GM12878 (cell line): ENCODE results near the gene SP6. TPM values are rescaled to one million over a fixed set of nuclear protein-coding genes. Genes with fewer than 3 reads are reported as not detected.

ENCODE experiments used
- JUNB ChIP-seq: IDR thresholded peaks from 2 replicates; pipeline ENCODE4 v1.6.1; 2016; ENCODE audit warnings: antibody characterized with exemption, mild to moderate bottlenecking
- ZNF207 ChIP-seq: fragments of 450-650 bp; IDR thresholded peaks from 2 replicates; pipeline ENCODE4 v1.6.1; 2014; ENCODE audit warnings: antibody characterized with exemption, mild to moderate bottlenecking, borderline replicate concordance
- ZNF622 ChIP-seq: fragments of 450-650 bp; IDR thresholded peaks from 2 replicates; pipeline ENCODE4 v1.6.1; 2017; ENCODE audit warnings: mild to moderate bottlenecking, inconsistent platforms
- polyA plus RNA-seq, 11 experiments: library from polyadenylated mRNA; depleted of rRNA in 4 of 11; unstranded in 6 of 11; stranded (reverse) in 5 of 11; fragments of >200 nt; fragmentation: Nextera tagmentation in 4 of 11; fragmentation: Illumina TruSeq in 1 of 11; extraction: Ambion mirVana in 4 of 11; extraction: Trizol in 1 of 11; gene quantifications; 1 replicate in 1 of 11; 2 replicates in 10 of 11; pipeline versions ENCODE4 v1.2.1 to v1.2.3, GENCODE V29; 2011 to 2016; ENCODE audit warnings: inconsistent platforms in 2 of 11, missing spikeins in 2 of 11, low read depth in 1 of 11
- total RNA-seq, 4 experiments: library from RNA; depleted of rRNA in 3 of 4; stranded (reverse); fragments of >200 nt in 3 of 4; fragmentation: Illumina TruSeq in 1 of 4; extraction: Trizol in 1 of 4; gene quantifications; 2 replicates each; pipeline versions ENCODE4 v1.2.1 to v1.2.3, GENCODE V29; 2013 to 2021
- TF ChIP-seq, protein P1 (sequence below): fragments of 450-650 bp; IDR thresholded peaks from 2 replicates; pipeline ENCODE4 v1.6.1; 2017; ENCODE audit warnings: borderline replicate concordance
- TF ChIP-seq, protein P2 (sequence below): fragments of 450-650 bp; IDR thresholded peaks from 2 replicates; pipeline ENCODE4 v1.6.1; 2016; ENCODE audit warnings: mild to moderate bottlenecking, moderate library complexity, borderline replicate concordance
- TF ChIP-seq, protein P3 (sequence below): fragments of 450-650 bp; formaldehyde crosslinking; IDR thresholded peaks from 2 replicates; pipeline ENCODE4 v1.5.0; 2022; ENCODE audit warnings: mild to moderate bottlenecking, missing genetic modification characterization
- TF ChIP-seq, protein P4 (sequence below): IDR thresholded peaks from 2 replicates; pipeline ENCODE4 v1.6.1; 2012; ENCODE audit warnings: improper control_type of control experiment, low read depth, low read length; ENCODE audit not compliant: insufficient replicate concordance
- TF ChIP-seq, protein P5 (sequence below), 3 experiments: IDR thresholded peaks in 2 of 3; conservative IDR thresholded peaks in 1 of 3; 2 replicates each; pipeline ENCODE4 v1.5.1; 2011; ENCODE audit warnings: low read depth in 3 of 3, low read length in 3 of 3, mild to moderate bottlenecking in 3 of 3, control low read depth in 2 of 3, moderate library complexity in 2 of 3, inconsistent platforms in 1 of 3, mixed read lengths in 1 of 3; ENCODE audit not compliant: control insufficient read depth in 2 of 3, insufficient read depth in 1 of 3; ENCODE audit errors: extremely low read depth in 1 of 3

SP6 gene
- total and polyA plus RNA-seq, 10 of the 15 experiments (the other 5 are each of a cell fraction or from before 2014, with no cell fraction given): 0.05 to 0.15 (median 0.06) TPM; not detected in 7

DNA sequence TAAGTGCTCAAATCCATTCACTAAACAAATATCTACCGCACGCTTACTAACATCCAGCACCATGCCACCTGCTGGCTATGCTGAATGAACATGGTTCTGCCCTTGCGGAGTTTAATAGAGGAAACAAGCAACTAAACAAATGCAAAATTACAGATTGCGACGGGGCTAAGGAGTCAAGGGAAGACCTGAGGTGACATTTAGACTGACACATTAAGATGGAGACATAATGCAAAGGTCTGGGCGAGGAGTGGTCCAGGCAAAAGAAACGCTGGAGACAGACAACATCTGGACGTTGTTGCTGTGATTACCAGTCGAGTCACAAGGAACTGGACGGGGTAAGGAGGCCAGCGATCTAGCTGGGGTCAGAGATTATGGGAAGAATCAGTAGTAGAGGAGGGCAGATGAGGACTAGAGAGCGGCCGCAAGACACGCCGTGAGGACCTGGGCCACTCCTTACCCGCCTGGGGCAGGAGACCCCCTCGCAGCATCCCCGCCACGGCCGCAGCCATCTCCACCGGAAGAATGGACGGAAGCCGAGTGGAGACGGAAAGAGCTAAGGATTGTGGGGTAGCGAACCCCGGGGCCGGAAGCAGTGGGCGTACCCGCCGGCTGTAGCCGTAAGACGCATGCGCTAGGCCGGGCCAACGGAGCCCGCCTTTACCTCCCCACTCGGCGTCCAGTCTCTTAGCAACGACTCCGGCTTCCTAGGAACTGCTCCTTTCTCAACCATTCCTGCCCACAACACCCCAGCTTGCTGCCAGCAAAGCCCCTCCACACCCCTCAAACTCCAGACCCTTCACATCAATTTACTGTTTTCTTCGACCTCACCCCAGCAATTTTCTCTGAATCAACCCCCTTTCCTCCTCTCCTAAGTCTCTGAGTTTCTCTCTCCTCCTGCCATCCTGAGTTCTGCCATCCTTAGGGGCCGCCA is 19.7 kb downstream of the SP6 start, which contains the start of the genes LRRC46 and MRPL10 (continued):
- TF ChIP-seq, protein P1, sequence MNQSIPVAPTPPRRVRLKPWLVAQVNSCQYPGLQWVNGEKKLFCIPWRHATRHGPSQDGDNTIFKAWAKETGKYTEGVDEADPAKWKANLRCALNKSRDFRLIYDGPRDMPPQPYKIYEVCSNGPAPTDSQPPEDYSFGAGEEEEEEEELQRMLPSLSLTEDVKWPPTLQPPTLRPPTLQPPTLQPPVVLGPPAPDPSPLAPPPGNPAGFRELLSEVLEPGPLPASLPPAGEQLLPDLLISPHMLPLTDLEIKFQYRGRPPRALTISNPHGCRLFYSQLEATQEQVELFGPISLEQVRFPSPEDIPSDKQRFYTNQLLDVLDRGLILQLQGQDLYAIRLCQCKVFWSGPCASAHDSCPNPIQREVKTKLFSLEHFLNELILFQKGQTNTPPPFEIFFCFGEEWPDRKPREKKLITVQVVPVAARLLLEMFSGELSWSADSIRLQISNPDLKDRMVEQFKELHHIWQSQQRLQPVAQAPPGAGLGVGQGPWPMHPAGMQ: no peak
- TF ChIP-seq, protein P2, sequence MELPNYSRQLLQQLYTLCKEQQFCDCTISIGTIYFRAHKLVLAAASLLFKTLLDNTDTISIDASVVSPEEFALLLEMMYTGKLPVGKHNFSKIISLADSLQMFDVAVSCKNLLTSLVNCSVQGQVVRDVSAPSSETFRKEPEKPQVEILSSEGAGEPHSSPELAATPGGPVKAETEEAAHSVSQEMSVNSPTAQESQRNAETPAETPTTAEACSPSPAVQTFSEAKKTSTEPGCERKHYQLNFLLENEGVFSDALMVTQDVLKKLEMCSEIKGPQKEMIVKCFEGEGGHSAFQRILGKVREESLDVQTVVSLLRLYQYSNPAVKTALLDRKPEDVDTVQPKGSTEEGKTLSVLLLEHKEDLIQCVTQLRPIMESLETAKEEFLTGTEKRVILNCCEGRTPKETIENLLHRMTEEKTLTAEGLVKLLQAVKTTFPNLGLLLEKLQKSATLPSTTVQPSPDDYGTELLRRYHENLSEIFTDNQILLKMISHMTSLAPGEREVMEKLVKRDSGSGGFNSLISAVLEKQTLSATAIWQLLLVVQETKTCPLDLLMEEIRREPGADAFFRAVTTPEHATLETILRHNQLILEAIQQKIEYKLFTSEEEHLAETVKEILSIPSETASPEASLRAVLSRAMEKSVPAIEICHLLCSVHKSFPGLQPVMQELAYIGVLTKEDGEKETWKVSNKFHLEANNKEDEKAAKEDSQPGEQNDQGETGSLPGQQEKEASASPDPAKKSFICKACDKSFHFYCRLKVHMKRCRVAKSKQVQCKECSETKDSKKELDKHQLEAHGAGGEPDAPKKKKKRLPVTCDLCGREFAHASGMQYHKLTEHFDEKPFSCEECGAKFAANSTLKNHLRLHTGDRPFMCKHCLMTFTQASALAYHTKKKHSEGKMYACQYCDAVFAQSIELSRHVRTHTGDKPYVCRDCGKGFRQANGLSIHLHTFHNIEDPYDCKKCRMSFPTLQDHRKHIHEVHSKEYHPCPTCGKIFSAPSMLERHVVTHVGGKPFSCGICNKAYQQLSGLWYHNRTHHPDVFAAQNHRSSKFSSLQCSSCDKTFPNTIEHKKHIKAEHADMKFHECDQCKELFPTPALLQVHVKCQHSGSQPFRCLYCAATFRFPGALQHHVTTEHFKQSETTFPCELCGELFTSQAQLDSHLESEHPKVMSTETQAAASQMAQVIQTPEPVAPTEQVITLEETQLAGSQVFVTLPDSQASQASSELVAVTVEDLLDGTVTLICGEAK: peak; percentile 89
- TF ChIP-seq, protein P3, sequence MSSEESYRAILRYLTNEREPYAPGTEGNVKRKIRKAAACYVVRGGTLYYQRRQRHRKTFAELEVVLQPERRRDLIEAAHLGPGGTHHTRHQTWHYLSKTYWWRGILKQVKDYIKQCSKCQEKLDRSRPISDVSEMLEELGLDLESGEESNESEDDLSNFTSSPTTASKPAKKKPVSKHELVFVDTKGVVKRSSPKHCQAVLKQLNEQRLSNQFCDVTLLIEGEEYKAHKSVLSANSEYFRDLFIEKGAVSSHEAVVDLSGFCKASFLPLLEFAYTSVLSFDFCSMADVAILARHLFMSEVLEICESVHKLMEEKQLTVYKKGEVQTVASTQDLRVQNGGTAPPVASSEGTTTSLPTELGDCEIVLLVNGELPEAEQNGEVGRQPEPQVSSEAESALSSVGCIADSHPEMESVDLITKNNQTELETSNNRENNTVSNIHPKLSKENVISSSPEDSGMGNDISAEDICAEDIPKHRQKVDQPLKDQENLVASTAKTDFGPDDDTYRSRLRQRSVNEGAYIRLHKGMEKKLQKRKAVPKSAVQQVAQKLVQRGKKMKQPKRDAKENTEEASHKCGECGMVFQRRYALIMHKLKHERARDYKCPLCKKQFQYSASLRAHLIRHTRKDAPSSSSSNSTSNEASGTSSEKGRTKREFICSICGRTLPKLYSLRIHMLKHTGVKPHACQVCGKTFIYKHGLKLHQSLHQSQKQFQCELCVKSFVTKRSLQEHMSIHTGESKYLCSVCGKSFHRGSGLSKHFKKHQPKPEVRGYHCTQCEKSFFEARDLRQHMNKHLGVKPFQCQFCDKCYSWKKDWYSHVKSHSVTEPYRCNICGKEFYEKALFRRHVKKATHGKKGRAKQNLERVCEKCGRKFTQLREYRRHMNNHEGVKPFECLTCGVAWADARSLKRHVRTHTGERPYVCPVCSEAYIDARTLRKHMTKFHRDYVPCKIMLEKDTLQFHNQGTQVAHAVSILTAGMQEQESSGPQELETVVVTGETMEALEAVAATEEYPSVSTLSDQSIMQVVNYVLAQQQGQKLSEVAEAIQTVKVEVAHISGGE (CRISPR knock-in tag): no peak
- TF ChIP-seq ZNF622 (no peak), ZNF207 (peak; percentile 92), JUNB (no peak)
- TF ChIP-seq, protein P4, sequence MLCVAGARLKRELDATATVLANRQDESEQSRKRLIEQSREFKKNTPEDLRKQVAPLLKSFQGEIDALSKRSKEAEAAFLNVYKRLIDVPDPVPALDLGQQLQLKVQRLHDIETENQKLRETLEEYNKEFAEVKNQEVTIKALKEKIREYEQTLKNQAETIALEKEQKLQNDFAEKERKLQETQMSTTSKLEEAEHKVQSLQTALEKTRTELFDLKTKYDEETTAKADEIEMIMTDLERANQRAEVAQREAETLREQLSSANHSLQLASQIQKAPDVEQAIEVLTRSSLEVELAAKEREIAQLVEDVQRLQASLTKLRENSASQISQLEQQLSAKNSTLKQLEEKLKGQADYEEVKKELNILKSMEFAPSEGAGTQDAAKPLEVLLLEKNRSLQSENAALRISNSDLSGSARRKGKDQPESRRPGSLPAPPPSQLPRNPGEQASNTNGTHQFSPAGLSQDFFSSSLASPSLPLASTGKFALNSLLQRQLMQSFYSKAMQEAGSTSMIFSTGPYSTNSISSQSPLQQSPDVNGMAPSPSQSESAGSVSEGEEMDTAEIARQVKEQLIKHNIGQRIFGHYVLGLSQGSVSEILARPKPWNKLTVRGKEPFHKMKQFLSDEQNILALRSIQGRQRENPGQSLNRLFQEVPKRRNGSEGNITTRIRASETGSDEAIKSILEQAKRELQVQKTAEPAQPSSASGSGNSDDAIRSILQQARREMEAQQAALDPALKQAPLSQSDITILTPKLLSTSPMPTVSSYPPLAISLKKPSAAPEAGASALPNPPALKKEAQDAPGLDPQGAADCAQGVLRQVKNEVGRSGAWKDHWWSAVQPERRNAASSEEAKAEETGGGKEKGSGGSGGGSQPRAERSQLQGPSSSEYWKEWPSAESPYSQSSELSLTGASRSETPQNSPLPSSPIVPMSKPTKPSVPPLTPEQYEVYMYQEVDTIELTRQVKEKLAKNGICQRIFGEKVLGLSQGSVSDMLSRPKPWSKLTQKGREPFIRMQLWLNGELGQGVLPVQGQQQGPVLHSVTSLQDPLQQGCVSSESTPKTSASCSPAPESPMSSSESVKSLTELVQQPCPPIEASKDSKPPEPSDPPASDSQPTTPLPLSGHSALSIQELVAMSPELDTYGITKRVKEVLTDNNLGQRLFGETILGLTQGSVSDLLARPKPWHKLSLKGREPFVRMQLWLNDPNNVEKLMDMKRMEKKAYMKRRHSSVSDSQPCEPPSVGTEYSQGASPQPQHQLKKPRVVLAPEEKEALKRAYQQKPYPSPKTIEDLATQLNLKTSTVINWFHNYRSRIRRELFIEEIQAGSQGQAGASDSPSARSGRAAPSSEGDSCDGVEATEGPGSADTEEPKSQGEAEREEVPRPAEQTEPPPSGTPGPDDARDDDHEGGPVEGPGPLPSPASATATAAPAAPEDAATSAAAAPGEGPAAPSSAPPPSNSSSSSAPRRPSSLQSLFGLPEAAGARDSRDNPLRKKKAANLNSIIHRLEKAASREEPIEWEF: no peak
- TF ChIP-seq, protein P5, sequence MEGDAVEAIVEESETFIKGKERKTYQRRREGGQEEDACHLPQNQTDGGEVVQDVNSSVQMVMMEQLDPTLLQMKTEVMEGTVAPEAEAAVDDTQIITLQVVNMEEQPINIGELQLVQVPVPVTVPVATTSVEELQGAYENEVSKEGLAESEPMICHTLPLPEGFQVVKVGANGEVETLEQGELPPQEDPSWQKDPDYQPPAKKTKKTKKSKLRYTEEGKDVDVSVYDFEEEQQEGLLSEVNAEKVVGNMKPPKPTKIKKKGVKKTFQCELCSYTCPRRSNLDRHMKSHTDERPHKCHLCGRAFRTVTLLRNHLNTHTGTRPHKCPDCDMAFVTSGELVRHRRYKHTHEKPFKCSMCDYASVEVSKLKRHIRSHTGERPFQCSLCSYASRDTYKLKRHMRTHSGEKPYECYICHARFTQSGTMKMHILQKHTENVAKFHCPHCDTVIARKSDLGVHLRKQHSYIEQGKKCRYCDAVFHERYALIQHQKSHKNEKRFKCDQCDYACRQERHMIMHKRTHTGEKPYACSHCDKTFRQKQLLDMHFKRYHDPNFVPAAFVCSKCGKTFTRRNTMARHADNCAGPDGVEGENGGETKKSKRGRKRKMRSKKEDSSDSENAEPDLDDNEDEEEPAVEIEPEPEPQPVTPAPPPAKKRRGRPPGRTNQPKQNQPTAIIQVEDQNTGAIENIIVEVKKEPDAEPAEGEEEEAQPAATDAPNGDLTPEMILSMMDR (IDR thresholded peaks at IDR 0.05 in 2 of 3, conservative IDR thresholded peaks at IDR 0.05 in 1 of 3; ENCODE audit: control insufficient read depth in 2 of 3, extremely low read depth in 1 of 3, insufficient read depth in 1 of 3, low read depth in 3 of 3, low read length in 3 of 3): peak in 2 of 3 experiments; percentile 13 to 24; a peak in 2 of 6 replicates
